ENCODE results near the gene PALLD. TPM values are rescaled to one million over a fixed set of nuclear protein-coding genes. Genes with fewer than 3 reads are reported as not detected.
"Not testable (repeated sequence)": the region's sequence is repeated elsewhere in the genome, so short reads cannot be mapped to it uniquely, and the experiment has no call there.

The PALLD gene
- total RNA-seq, 1 donor from 2014 or later = 93.5 TPM

DNA sequence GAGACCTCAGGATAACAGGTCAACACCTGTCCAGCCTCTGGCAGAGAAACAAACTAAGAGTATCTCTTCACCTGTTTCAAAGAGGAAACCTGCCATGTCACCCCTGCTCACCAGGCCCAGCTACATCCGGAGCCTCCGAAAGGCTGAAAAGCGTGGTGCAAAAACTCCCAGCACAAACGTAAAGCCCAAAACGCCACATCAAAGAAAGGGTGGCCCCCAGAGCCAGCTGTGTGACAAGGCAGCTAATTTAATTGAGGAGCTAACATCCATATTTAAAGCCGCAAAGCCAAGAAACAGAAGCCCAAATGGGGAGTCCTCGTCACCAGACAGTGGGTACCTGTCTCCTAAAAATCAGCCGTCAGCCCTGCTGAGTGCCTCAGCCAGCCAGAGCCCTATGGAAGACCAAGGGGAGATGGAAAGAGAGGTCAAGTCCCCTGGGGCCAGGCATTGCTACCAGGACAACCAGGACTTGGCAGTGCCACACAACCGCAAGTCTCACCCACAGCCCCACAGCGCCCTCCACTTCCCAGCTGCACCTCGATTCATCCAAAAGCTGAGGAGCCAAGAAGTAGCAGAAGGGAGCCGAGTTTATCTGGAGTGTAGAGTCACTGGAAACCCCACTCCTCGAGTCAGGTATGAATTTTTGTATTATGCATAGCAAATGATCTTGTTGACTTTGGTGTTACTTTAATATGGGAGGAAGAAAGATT, 15.1 kb downstream of the PALLD start:
- TF ChIP-seq, protein P1, sequence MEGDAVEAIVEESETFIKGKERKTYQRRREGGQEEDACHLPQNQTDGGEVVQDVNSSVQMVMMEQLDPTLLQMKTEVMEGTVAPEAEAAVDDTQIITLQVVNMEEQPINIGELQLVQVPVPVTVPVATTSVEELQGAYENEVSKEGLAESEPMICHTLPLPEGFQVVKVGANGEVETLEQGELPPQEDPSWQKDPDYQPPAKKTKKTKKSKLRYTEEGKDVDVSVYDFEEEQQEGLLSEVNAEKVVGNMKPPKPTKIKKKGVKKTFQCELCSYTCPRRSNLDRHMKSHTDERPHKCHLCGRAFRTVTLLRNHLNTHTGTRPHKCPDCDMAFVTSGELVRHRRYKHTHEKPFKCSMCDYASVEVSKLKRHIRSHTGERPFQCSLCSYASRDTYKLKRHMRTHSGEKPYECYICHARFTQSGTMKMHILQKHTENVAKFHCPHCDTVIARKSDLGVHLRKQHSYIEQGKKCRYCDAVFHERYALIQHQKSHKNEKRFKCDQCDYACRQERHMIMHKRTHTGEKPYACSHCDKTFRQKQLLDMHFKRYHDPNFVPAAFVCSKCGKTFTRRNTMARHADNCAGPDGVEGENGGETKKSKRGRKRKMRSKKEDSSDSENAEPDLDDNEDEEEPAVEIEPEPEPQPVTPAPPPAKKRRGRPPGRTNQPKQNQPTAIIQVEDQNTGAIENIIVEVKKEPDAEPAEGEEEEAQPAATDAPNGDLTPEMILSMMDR (conservative IDR thresholded peaks at IDR 0.05) = no peak
- Mint-ChIP-seq H3K9me3 (no peaks in the 10 kb centered on the region), H3K27me3 (no peaks in the 10 kb centered on the region), H3K4me3 (no peak overlapping the region), H3K4me1 (ENCODE audit: unreplicated experiment) (peaks cover 4% of the 10 kb centered on the region), H3K36me3 (no peaks in the 10 kb centered on the region), H3K27ac (no peak overlapping the region)
- no peak for DNase-seq (ENCODE audit: extremely low spot score, unreplicated experiment)

DNA sequence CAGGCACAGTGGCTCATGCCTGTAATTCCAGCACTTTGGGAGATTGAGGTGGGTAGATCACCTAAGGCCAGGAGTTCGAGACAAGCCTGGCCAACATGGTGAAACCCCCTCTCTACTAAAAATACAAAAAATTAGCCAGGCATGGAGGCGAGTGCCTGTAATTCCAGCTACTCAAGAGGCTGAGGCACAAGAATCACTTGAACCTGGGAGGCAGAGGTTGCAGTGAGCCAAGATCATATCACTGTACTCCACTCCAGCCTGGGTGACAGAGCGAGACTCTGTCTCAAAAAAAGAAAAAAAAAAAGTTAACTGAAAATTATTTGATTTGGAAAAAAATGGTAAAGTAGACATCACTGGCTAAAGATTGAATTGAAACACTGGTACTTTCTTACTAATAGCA, 17.0 kb downstream of the PALLD start:
- H3K27me3 Mint-ChIP-seq; H3K4me1 Mint-ChIP-seq (ENCODE audit: unreplicated experiment); H3K36me3 Mint-ChIP-seq; DNase-seq (ENCODE audit: extremely low spot score, unreplicated experiment); H3K4me3 Mint-ChIP-seq; H3K9me3 Mint-ChIP-seq; H3K27ac Mint-ChIP-seq: not testable (repeated sequence)

DNA sequence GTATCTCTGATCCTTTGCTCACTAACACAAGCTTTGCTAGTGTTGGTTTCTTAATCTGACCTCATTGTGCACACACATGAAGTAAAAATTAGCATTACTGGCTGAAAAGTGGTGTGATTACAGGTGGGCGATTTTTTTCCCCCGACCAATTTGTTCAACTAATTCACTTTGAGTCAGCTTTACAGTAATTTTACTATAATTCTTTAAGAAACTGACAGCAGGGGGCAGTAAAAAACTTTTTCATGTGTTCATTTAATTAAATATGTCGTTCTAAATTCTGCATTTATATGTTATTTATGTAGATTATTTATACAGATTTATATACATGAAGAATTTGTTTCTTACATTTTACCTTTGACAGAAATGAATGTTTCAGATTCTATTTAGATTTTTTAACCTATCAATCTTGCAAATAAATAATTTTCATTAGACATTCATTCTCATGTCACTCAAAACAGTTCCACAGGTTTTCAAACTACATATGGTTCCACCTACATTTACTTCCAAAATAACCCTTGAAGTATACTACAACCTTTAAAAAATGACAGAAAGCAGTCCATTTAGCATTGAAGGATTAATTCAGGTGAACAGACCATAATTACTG, 17.5 kb downstream of the PALLD start:
- H3K27me3 Mint-ChIP-seq = no peaks in the 10 kb centered on the region
- H3K36me3 Mint-ChIP-seq = no peaks in the 10 kb centered on the region
- no peak for DNase-seq (ENCODE audit: extremely low spot score, unreplicated experiment)
- TF ChIP-seq, protein P1 (conservative IDR thresholded peaks at IDR 0.05) = peak; percentile 75
- peaks cover 4% of the 10 kb centered on the region for H3K4me1 Mint-ChIP-seq (ENCODE audit: unreplicated experiment)
- H3K4me3 Mint-ChIP-seq = no peak overlapping the region
- H3K9me3 Mint-ChIP-seq = peaks cover 11% of the 10 kb centered on the region
- H3K27ac Mint-ChIP-seq = no peak overlapping the region

DNA sequence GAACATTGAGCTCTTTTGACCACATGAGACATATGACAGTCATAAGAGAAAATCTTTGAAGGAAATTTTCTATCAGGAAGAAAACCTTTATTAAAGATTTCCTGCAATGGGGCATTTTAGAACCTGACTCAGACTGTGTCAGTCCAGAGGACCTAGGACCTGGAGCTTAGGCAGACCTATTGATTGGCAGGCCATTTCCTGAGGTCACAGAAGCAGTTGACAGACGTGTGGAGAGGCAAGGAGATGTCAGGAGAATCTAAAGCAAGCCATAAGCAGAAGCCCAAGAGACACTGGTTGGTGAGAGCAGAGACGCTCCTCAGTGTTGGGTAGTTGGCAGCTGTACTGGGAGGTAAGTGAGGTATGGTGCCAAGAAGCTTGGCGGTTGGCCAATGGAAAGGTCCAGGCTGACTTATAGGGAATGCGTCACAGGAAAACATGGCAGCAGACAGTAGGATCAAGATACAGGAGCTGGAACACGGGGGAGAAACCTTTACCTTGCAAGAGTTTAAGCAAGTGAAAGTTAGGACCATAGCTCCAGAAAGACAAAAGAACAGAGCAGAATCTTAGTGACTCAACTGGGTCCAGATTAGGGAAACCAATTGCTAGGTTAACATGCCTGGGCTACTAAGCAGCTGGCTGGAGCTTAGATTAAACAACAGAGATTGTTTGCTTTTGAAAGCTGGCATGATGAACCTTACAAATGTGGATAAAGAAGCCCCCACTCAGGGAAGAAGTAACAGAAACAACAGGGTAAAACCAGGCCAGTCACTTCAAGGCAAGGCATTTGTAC, 18.6 kb downstream of the PALLD start:
- Mint-ChIP-seq H3K9me3 (peaks cover 13% of the 10 kb centered on the region), H3K27me3 (no peaks in the 10 kb centered on the region), H3K4me3 (no peak overlapping the region), H3K36me3 (no peaks in the 10 kb centered on the region), H3K27ac (no peak overlapping the region), H3K4me1 (ENCODE audit: unreplicated experiment) (peaks cover 4% of the 10 kb centered on the region)
- no peak for DNase-seq (ENCODE audit: extremely low spot score, unreplicated experiment)
- TF ChIP-seq, protein P1 (conservative IDR thresholded peaks at IDR 0.05) = no peak

DNA sequence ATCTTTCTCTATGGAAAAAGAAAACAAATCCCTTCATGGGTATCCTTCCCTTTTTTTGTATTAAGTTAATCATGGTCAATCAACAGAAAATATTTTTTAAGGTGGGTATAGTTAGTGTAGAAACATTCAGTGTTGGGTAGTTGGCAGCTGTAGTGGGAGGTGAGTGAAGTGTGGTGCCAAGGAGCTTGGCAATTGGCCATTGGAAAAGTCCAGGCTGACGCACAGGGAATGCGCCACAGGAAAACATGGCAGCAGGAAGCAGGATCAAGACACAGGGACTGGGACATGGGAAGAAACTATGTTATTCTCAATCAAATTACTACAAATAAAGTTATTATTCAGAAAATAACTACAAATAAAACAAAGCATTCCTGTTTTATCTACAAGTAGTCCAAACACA, 20.0 kb downstream of the PALLD start:
- peaks cover 19% of the 10 kb centered on the region for H3K9me3 Mint-ChIP-seq
- TF ChIP-seq, protein P1 (conservative IDR thresholded peaks at IDR 0.05) = no peak
- H3K4me3 Mint-ChIP-seq = no peak overlapping the region
- H3K27ac Mint-ChIP-seq = no peak overlapping the region
- DNase-seq (ENCODE audit: extremely low spot score, unreplicated experiment) = no peak
- H3K4me1 Mint-ChIP-seq (ENCODE audit: unreplicated experiment) = peaks cover 9% of the 10 kb centered on the region
- no peaks in the 10 kb centered on the region for H3K27me3 Mint-ChIP-seq
- no peaks in the 10 kb centered on the region for H3K36me3 Mint-ChIP-seq

DNA sequence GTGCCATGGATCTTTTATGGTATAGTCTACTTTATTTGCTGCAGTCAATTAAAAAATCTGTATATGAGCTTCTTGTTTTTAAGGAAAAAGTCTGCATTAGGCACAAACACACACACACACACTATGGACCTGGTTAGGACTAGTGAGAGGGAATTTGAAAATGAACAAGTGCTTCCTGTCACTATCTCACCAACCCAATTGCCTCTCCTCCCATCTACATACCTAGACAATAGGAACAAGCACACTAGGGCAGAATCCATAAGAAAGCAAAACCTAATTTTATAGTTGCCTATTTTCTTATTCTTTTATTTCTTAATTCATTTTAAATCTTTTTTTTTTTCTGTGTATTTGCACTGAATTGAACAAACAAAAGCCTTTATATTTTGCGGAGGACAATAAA, 22.7 kb downstream of the PALLD start:
- Mint-ChIP-seq H3K36me3 (no peaks in the 10 kb centered on the region), H3K27me3 (no peaks in the 10 kb centered on the region), H3K4me3 (no peak overlapping the region), H3K27ac (no peak overlapping the region), H3K4me1 (ENCODE audit: unreplicated experiment) (peaks cover 17% of the 10 kb centered on the region), H3K9me3 (peaks cover 19% of the 10 kb centered on the region)
- DNase-seq (ENCODE audit: extremely low spot score, unreplicated experiment) = no peak
- TF ChIP-seq, protein P1 (conservative IDR thresholded peaks at IDR 0.05) = no peak

Measured in type B pancreatic cell (in vitro differentiated cells).